GM23248 (cell line): ENCODE measurements around the gene TUSC2.

ENCODE experiments used
- EZH2 ChIP-seq: fragments of 200-600 bp; sonication (generic); IDR thresholded peaks from 2 replicates; pipeline ENCODE4 v1.6.1; 2018; ENCODE audit warnings: antibody characterized with exemption, mild to moderate bottlenecking; ENCODE audit not compliant: insufficient read depth, poor library complexity, severe bottlenecking
- EZH2phosphoT487 ChIP-seq: fragments of 200-600 bp; sonication (generic); IDR thresholded peaks from 2 replicates; pipeline ENCODE4 v1.6.1; 2018; ENCODE audit warnings: antibody characterized with exemption, moderate library complexity, mild to moderate bottlenecking, low read depth; ENCODE audit not compliant: insufficient read depth

GRCh38 chr3:50321336-50322114 is 6.5 kb downstream of the TUSC2 start:
- no peak for TF ChIP-seq EZH2
- TF ChIP-seq EZH2phosphoT487, result no peak
